SK-N-SH (cell line): ENCODE measurements around the gene SDE2. TPM values are rescaled to one million over a fixed set of nuclear protein-coding genes. Genes with fewer than 3 reads are reported as not detected.

ENCODE experiments used
- CTCF ChIA-PET: fragments of 300-600, 350-600 bp; formaldehyde crosslinking; extraction: SDS; loops from one replicate; lab custom pipeline; 2021; lab: Yijun Ruan, JAX
- POLR2A ChIA-PET: fragments of 350-600 bp; sonication (Branson Sonifier 250); formaldehyde crosslinking; extraction: SDS; loops from one replicate; lab custom pipeline; 2020; ENCODE audit warnings: antibody characterized with exemption, inconsistent platforms; lab: Yijun Ruan, JAX
- DNase-seq: peaks from one replicate; pipeline ENCODE4 v3.0.0; 2012
- H2AFZ ChIP-seq: fragments of 200-600 bp; sonication (generic); 2 replicates; pipeline ENCODE4 v1.8.1; 2016; ENCODE audit warnings: antibody characterized with exemption, mild to moderate bottlenecking, low read depth
- H3F3A ChIP-seq: fragments of 200-600 bp; sonication (generic); replicated peaks from 2 replicates; pipeline ENCODE3; 2016; ENCODE audit warnings: antibody characterized with exemption, mild to moderate bottlenecking; ENCODE audit not compliant: insufficient read depth
- H3K27ac ChIP-seq, 2 experiments: fragments of 200-500 bp in 1 of 2; fragments of 200-600 bp in 1 of 2; sonication (Bioruptor generic) in 1 of 2; sonication (generic), shearing (Covaris generic) in 1 of 2; 2 replicates each; pipeline versions ENCODE4 v1.5.1 to v1.6.1; 2014 to 2016; ENCODE audit warnings: low read depth in 2 of 2, inconsistent platforms in 1 of 2, low read length in 1 of 2, mild to moderate bottlenecking in 1 of 2, mixed read lengths in 1 of 2
- H3K27me3 ChIP-seq: fragments of 200-600 bp; sonication (generic), shearing (Covaris generic); 2 replicates; pipeline ENCODE4 v1.6.1; 2016; ENCODE audit warnings: mixed run types; ENCODE audit not compliant: insufficient read depth
- H3K36me3 ChIP-seq, 2 experiments: fragments of 200-500 bp in 1 of 2; fragments of 200-600 bp in 1 of 2; sonication (Bioruptor generic) in 1 of 2; sonication (generic) in 1 of 2; replicated peaks in 1 of 2; 2 replicates each; pipeline versions ENCODE3 to v1.5.1; 2014 to 2016; ENCODE audit warnings: low read length in 1 of 2, mild to moderate bottlenecking in 1 of 2; ENCODE audit not compliant: insufficient read depth in 2 of 2, control insufficient read depth in 1 of 2
- H3K4me1 ChIP-seq, 2 experiments: fragments of 200-500 bp in 1 of 2; fragments of 200-600 bp in 1 of 2; sonication (Bioruptor generic) in 1 of 2; sonication (generic), shearing (Covaris generic) in 1 of 2; 2 replicates each; pipeline versions ENCODE4 v1.5.1 to v1.6.1; 2014 to 2016; ENCODE audit warnings: low read depth in 1 of 2, low read length in 1 of 2, mixed run types in 1 of 2; ENCODE audit not compliant: insufficient read depth in 2 of 2, control insufficient read depth in 1 of 2
- H3K4me2 ChIP-seq: fragments of 200-600 bp; sonication (generic), shearing (Covaris generic); 2 replicates; pipeline ENCODE4 v1.6.1; 2017; ENCODE audit warnings: mixed run types
- H3K4me3 ChIP-seq, 2 experiments: fragments of 200-500 bp in 1 of 2; fragments of 200-600 bp in 1 of 2; sonication (Bioruptor generic) in 1 of 2; sonication (generic), shearing (Covaris generic) in 1 of 2; 2 replicates each; pipeline versions ENCODE4 v1.5.1 to v1.8.1; 2014 to 2016; ENCODE audit warnings: low read depth in 2 of 2, inconsistent platforms in 1 of 2, low read length in 1 of 2, mild to moderate bottlenecking in 1 of 2, mixed read lengths in 1 of 2, moderate library complexity in 1 of 2
- H3K79me2 ChIP-seq: fragments of 200-600 bp; sonication (generic); 2 replicates; pipeline ENCODE4 v1.8.1; 2017; ENCODE audit warnings: mild to moderate bottlenecking; ENCODE audit not compliant: insufficient read depth
- H3K9ac ChIP-seq: fragments of 200-600 bp; sonication (generic); 2 replicates; pipeline ENCODE4 v1.6.1; 2017; ENCODE audit warnings: mixed run types
- H3K9me2 ChIP-seq: fragments of 200-600 bp; sonication (generic); 2 replicates; pipeline ENCODE4 v1.6.1; 2017; ENCODE audit warnings: mixed run types
- H3K9me3 ChIP-seq: fragments of 200-600 bp; sonication (generic); 2 replicates; pipeline ENCODE4 v1.6.1; 2017; ENCODE audit warnings: mixed run types, mild to moderate bottlenecking, moderate library complexity
- H4K20me1 ChIP-seq: fragments of 200-600 bp; sonication (generic); 2 replicates; pipeline ENCODE4 v1.6.1; 2017; ENCODE audit warnings: mild to moderate bottlenecking, mixed run types; ENCODE audit not compliant: insufficient read depth
- CHD2 ChIP-seq: fragments of 150-350 bp; IDR thresholded peaks from 2 replicates; pipeline ENCODE4 v1.6.1; 2018; ENCODE audit warnings: low read length; ENCODE audit not compliant: partially characterized antibody
- EP300 ChIP-seq, 2 experiments: IDR thresholded peaks; 2 replicates each; pipeline versions ENCODE4 v1.4.0 to v1.6.1; 2012; ENCODE audit warnings: borderline replicate concordance in 1 of 2, low read depth in 1 of 2, low read length in 1 of 2
- EZH2phosphoT487 ChIP-seq: fragments of 200-600 bp; sonication (generic); IDR thresholded peaks from 2 replicates; pipeline ENCODE4 v1.6.1; 2017; ENCODE audit warnings: low read depth, mixed run types, mild to moderate bottlenecking, antibody characterized with exemption, moderate library complexity, borderline replicate concordance
- FOXJ3 ChIP-seq: sonication (generic); formaldehyde crosslinking; IDR thresholded peaks from 2 replicates; pipeline ENCODE4 v1.5.1; 2020; ENCODE audit warnings: mild to moderate bottlenecking, missing genetic modification reagents
- FOXM1 ChIP-seq: IDR thresholded peaks from 2 replicates; pipeline ENCODE4 v1.4.0; 2012; ENCODE audit warnings: low read depth, mild to moderate bottlenecking
- GABPA ChIP-seq: IDR thresholded peaks from 2 replicates; pipeline ENCODE4 v1.4.0; 2012; ENCODE audit warnings: low read depth, mild to moderate bottlenecking
- GATA2 ChIP-seq: sonication (generic); formaldehyde crosslinking; IDR thresholded peaks from 2 replicates; pipeline ENCODE4 v1.5.0; 2020; ENCODE audit warnings: mild to moderate bottlenecking, missing genetic modification reagents
- JUND ChIP-seq: IDR thresholded peaks from 2 replicates; pipeline ENCODE4 v1.4.0; 2012
- NFIC ChIP-seq: IDR thresholded peaks from 2 replicates; pipeline ENCODE4 v1.4.0; 2012; ENCODE audit warnings: borderline replicate concordance
- NRF1 ChIP-seq: IDR thresholded peaks from 2 replicates; pipeline ENCODE4 v1.6.1; 2012; ENCODE audit warnings: low read depth, mild to moderate bottlenecking, low read length
- POLR2AphosphoS5 ChIP-seq: IDR thresholded peaks from 2 replicates; pipeline ENCODE4 v1.6.1; 2012; ENCODE audit warnings: low read depth, low read length
- RAD21 ChIP-seq: IDR thresholded peaks from 2 replicates; pipeline ENCODE4 v1.6.1; 2012; ENCODE audit warnings: mild to moderate bottlenecking, low read length
- RCOR1 ChIP-seq: fragments of 150-350 bp; IDR thresholded peaks from 2 replicates; pipeline ENCODE4 v1.6.1; 2017; ENCODE audit warnings: antibody characterized with exemption, low read length
- RXRA ChIP-seq: IDR thresholded peaks from 2 replicates; pipeline ENCODE4 v1.4.0; 2012; ENCODE audit warnings: low read depth, mild to moderate bottlenecking, borderline replicate concordance
- SIN3A ChIP-seq: IDR thresholded peaks from 2 replicates; pipeline ENCODE4 v1.6.1; 2012; ENCODE audit warnings: low read depth, mild to moderate bottlenecking, low read length, moderate library complexity, borderline replicate concordance
- TAF1 ChIP-seq: IDR thresholded peaks from 2 replicates; pipeline ENCODE4 v1.6.1; 2012; ENCODE audit warnings: low read depth, mild to moderate bottlenecking, low read length, moderate library complexity, borderline replicate concordance
- TCF12 ChIP-seq: IDR thresholded peaks from 2 replicates; pipeline ENCODE4 v1.4.0; 2012
- YY1 ChIP-seq: IDR thresholded peaks from 2 replicates; pipeline ENCODE4 v1.4.0; 2012; ENCODE audit warnings: low read depth, mild to moderate bottlenecking
- WGBS: methylation state at CpG from one replicate; pipeline ENCODE4 v1.1.6; 2017; ENCODE audit warnings: low lambda C conversion rate; 5-methylcytosine and 5-hydroxymethylcytosine counted together
- polyA plus RNA-seq, 3 experiments: library from polyadenylated mRNA; depleted of rRNA; stranded (reverse); fragments of >200 nt; gene quantifications; 2 replicates each; pipeline ENCODE4 v1.2.3, GENCODE V29; 2012
- TF ChIP-seq, protein P1 (sequence below): IDR thresholded peaks from 2 replicates; pipeline ENCODE4 v1.4.0; 2012; ENCODE audit warnings: low read depth, borderline replicate concordance
- TF ChIP-seq, protein P2 (sequence below): IDR thresholded peaks from 2 replicates; pipeline ENCODE4 v1.6.1; 2012; ENCODE audit warnings: mild to moderate bottlenecking, low read depth, low read length, moderate library complexity
- TF ChIP-seq, protein P3 (sequence below): fragments of 200-600 bp; sonication (generic); IDR thresholded peaks from 2 replicates; pipeline ENCODE4 v1.6.1; 2017; ENCODE audit warnings: antibody characterized with exemption, mild to moderate bottlenecking, moderate library complexity
- TF ChIP-seq, protein P4 (sequence below): IDR thresholded peaks from 2 replicates; pipeline ENCODE4 v1.4.0; 2012; ENCODE audit warnings: low read depth
- TF ChIP-seq, protein P5 (sequence below): fragments of 150-350 bp; IDR thresholded peaks from 2 replicates; pipeline ENCODE4 v1.6.1; 2016; ENCODE audit warnings: mild to moderate bottlenecking, low read depth, low read length

The SDE2 gene
- 10.1 and 15.1 TPM in 2 replicates for polyA plus RNA-seq (2012; rRNA removed)
- polyA plus RNA-seq (2012; cell fraction: cytosol; rRNA removed), result 13.8 and 15.7 TPM in 2 replicates
- 5.2 and 10.3 TPM in 2 replicates for polyA plus RNA-seq (2012; cell fraction: nucleus; rRNA removed)

DNA sequence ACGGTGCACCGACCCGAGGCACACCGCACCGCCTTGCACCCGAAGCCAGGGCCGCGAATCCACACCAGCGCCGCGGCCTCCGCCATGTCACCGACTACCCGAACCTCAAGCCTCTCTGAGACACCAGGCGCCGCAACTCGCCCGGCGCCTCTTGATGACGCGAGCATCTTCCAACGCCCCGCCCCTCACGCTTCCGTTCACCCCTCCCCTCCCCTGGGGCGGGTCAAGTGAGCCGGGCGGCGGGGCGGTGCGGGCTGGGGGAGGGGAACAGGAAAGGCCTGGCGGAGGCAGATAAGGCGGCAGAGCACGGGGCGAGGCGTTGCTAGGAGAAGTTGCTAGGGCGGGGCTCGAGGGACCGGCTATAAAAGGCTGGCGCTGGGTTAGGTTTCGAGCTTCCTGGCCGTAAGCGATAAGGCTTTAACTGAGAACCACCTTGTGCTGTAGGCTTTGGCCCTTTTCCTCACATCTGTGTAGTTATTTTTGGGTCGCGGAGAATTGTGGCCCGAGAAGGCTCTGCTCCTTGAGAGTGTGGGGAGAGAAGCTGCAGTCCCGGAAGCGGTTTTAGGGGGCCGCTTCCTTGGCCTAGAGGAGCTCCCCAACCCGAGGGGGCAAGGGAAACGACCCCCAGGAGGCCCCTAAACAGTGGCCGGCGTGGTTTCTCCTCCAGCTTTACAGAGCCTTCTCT is at the start of gene SDE2:
Gene SDE2, minus strand, starts transcription at position 117 of the 685 bp plus-strand sequence. Its CDS starts 31 bp downstream, at position 86.
- Histone ChIP-seq H3K4me1 (peaks cover 28 to 38% of the 10 kb centered on the region in 2 experiments), H3K36me3 (peaks cover 13 to 20% of the 10 kb centered on the region in 2 experiments), H3K9ac (peak within 1 kb of the TSS; percentile 80), H3F3A (peaks cover 3% of the 10 kb centered on the region), H3K27ac (peak within 1 kb of the TSS; percentile 75 to 97), H3K9me3 (no peaks in the 10 kb centered on the region), H3K4me2 (peak within 1 kb of the TSS; percentile 84), H4K20me1 (0 out of 2 replicates have a peak, but pooled peaks cover 3% of the 10 kb centered on the region), H3K27me3 (no peaks in the 10 kb centered on the region), H3K4me3 (peak within 1 kb of the TSS; percentile 84 to 97), H2AFZ (peak within 1 kb of the TSS; percentile 92), H3K79me2 (peaks cover 48% of the 10 kb centered on the region), H3K9me2 (no peaks in the 10 kb centered on the region)
- 1% methylated on average over 17 of the region's 53 CpGs for WGBS
- ChIA-PET CTCF (interaction anchor here (0.6 to 1.9 kb wide), 7 partner anchors 11 to 230 kb away, joined by 3 to 8 read pairs (median 3); no protein-coding TSS in a partner anchor), POLR2A (interaction anchor here (0.6 to 3.4 kb wide), 11 partner anchors 15 to 222 kb away, joined by 3 to 38 read pairs (median 3); partner anchors contain the start of genes H3-3A and SRP9)
- DNase-seq, result peak; percentile 98
- TF ChIP-seq GABPA (peak; percentile 59), EP300 (IDR thresholded peaks at IDR 0.05; ENCODE audit: borderline replicate concordance in 1 of 2, low read depth in 1 of 2, low read length in 1 of 2) (peak in 1 of 2 experiments; percentile 57; a peak in 1 of 4 replicates), CHD2 (peak; percentile 95), FOXM1 (no peak), POLR2AphosphoS5 (peak; percentile 98), RXRA (no peak), RCOR1 (no peak), RAD21 (no peak; the same call in 1 of the 2 replicates), TAF1 (peak; percentile 90), NFIC (no peak), GATA2 (peak; percentile 81), NRF1 (no peak), EZH2phosphoT487 (no peak), YY1 (peak; percentile 88), FOXJ3 (CRISPR knock-in tag) (no peak), SIN3A (peak; percentile 97), JUND (no peak), TCF12 (no peak)
- TF ChIP-seq, protein P1, sequence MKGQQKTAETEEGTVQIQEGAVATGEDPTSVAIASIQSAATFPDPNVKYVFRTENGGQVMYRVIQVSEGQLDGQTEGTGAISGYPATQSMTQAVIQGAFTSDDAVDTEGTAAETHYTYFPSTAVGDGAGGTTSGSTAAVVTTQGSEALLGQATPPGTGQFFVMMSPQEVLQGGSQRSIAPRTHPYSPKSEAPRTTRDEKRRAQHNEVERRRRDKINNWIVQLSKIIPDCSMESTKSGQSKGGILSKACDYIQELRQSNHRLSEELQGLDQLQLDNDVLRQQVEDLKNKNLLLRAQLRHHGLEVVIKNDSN, result no peak
- TF ChIP-seq, protein P2, sequence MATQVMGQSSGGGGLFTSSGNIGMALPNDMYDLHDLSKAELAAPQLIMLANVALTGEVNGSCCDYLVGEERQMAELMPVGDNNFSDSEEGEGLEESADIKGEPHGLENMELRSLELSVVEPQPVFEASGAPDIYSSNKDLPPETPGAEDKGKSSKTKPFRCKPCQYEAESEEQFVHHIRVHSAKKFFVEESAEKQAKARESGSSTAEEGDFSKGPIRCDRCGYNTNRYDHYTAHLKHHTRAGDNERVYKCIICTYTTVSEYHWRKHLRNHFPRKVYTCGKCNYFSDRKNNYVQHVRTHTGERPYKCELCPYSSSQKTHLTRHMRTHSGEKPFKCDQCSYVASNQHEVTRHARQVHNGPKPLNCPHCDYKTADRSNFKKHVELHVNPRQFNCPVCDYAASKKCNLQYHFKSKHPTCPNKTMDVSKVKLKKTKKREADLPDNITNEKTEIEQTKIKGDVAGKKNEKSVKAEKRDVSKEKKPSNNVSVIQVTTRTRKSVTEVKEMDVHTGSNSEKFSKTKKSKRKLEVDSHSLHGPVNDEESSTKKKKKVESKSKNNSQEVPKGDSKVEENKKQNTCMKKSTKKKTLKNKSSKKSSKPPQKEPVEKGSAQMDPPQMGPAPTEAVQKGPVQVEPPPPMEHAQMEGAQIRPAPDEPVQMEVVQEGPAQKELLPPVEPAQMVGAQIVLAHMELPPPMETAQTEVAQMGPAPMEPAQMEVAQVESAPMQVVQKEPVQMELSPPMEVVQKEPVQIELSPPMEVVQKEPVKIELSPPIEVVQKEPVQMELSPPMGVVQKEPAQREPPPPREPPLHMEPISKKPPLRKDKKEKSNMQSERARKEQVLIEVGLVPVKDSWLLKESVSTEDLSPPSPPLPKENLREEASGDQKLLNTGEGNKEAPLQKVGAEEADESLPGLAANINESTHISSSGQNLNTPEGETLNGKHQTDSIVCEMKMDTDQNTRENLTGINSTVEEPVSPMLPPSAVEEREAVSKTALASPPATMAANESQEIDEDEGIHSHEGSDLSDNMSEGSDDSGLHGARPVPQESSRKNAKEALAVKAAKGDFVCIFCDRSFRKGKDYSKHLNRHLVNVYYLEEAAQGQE, result no peak; the same call in 1 of the 2 replicates
- TF ChIP-seq, protein P3, sequence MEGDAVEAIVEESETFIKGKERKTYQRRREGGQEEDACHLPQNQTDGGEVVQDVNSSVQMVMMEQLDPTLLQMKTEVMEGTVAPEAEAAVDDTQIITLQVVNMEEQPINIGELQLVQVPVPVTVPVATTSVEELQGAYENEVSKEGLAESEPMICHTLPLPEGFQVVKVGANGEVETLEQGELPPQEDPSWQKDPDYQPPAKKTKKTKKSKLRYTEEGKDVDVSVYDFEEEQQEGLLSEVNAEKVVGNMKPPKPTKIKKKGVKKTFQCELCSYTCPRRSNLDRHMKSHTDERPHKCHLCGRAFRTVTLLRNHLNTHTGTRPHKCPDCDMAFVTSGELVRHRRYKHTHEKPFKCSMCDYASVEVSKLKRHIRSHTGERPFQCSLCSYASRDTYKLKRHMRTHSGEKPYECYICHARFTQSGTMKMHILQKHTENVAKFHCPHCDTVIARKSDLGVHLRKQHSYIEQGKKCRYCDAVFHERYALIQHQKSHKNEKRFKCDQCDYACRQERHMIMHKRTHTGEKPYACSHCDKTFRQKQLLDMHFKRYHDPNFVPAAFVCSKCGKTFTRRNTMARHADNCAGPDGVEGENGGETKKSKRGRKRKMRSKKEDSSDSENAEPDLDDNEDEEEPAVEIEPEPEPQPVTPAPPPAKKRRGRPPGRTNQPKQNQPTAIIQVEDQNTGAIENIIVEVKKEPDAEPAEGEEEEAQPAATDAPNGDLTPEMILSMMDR, result no peak
- TF ChIP-seq, protein P4, sequence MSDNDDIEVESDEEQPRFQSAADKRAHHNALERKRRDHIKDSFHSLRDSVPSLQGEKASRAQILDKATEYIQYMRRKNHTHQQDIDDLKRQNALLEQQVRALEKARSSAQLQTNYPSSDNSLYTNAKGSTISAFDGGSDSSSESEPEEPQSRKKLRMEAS, result peak; percentile 68
- TF ChIP-seq, protein P5, sequence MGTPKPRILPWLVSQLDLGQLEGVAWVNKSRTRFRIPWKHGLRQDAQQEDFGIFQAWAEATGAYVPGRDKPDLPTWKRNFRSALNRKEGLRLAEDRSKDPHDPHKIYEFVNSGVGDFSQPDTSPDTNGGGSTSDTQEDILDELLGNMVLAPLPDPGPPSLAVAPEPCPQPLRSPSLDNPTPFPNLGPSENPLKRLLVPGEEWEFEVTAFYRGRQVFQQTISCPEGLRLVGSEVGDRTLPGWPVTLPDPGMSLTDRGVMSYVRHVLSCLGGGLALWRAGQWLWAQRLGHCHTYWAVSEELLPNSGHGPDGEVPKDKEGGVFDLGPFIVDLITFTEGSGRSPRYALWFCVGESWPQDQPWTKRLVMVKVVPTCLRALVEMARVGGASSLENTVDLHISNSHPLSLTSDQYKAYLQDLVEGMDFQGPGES, result no peak
